Muscle layer of colon (tissue), 2 donors: ENCODE data around the gene B4GALNT4.
"Not testable (repeated sequence)": the region's sequence is repeated elsewhere in the genome, so short reads cannot be mapped to it uniquely, and the experiment has no call there.

Experiments used
- H3K27ac ChIP-seq: one replicate; pipeline ENCODE4 v1.7.0; 2013; ENCODE audit warnings: low read depth, mild to moderate bottlenecking, low read length, moderate library complexity
- H3K27me3 ChIP-seq, 2 donors: one replicate each; pipeline ENCODE4 v1.7.0; 2013; ENCODE audit warnings: low read length in 2 of 2, mild to moderate bottlenecking in 2 of 2; ENCODE audit not compliant: insufficient read depth in 2 of 2, control insufficient read depth in 1 of 2
- H3K36me3 ChIP-seq: one replicate; pipeline ENCODE4 v1.7.0; 2013; ENCODE audit warnings: mild to moderate bottlenecking, low read length; ENCODE audit not compliant: insufficient read depth
- H3K4me1 ChIP-seq: one replicate; pipeline ENCODE4 v1.7.0; 2013; ENCODE audit warnings: mild to moderate bottlenecking, low read length; ENCODE audit not compliant: insufficient read depth
- H3K4me3 ChIP-seq, 2 donors: one replicate each; pipeline ENCODE4 v1.7.0; 2013; ENCODE audit warnings: low read length in 2 of 2, low read depth in 1 of 2, mild to moderate bottlenecking in 1 of 2, moderate library complexity in 1 of 2
- H3K9ac ChIP-seq: one replicate; pipeline ENCODE4 v1.7.0; 2013; ENCODE audit warnings: low read length
- H3K9me3 ChIP-seq: one replicate; pipeline ENCODE4 v1.7.0; 2013; ENCODE audit warnings: mild to moderate bottlenecking, low read length
- donor health status: abdominal sarcoma.
- donor health status: Adenocarcinoma of cecum.

Gene B4GALNT4

GRCh38 chr11:409600-410483 is 40.5 kb downstream of the B4GALNT4 start:
- no peak overlapping the region for H3K27ac ChIP-seq
- peaks cover 12% of the 10 kb centered on the region for H3K4me1 ChIP-seq
- no peaks in the 10 kb centered on the region for H3K27me3 ChIP-seq
- H3K36me3 ChIP-seq: no peaks in the 10 kb centered on the region
- H3K4me3 ChIP-seq: no peak overlapping the region
- no peak overlapping the region for H3K9ac ChIP-seq
- H3K9me3 ChIP-seq: no peaks in the 10 kb centered on the region

DNA sequence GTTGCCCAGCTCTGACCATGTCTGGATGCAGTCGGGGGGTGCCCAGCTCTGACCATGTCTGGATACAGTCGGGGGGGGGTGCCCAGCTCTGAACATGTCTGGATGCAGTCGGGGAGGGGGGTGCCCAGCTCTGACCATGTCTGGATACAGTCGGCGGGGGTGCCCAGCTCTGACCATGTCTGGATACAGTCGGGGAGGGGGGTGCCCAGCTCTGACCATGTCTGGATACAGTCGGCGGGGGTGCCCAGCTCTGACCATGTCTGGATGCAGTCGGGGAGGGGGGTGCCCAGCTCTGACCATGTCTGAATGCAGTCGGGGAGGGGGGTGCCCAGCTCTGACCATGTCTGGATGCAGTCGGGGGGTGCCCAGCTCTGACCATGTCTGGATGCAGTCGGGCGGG is 41.4 kb downstream of the B4GALNT4 start:
- not testable (repeated sequence) for H3K27me3 ChIP-seq, H3K27ac ChIP-seq, H3K9me3 ChIP-seq, H3K36me3 ChIP-seq, H3K4me3 ChIP-seq, H3K9ac ChIP-seq, H3K4me1 ChIP-seq

GRCh38 chr11:411520-411919 is 42.2 kb downstream of the B4GALNT4 start:
- not testable (repeated sequence) for H3K36me3 ChIP-seq, H3K4me3 ChIP-seq, H3K4me1 ChIP-seq, H3K9ac ChIP-seq, H3K9me3 ChIP-seq, H3K27ac ChIP-seq
- peaks cover 0 to 15% of the 10 kb centered on the region in 2 donors for H3K27me3 ChIP-seq

DNA sequence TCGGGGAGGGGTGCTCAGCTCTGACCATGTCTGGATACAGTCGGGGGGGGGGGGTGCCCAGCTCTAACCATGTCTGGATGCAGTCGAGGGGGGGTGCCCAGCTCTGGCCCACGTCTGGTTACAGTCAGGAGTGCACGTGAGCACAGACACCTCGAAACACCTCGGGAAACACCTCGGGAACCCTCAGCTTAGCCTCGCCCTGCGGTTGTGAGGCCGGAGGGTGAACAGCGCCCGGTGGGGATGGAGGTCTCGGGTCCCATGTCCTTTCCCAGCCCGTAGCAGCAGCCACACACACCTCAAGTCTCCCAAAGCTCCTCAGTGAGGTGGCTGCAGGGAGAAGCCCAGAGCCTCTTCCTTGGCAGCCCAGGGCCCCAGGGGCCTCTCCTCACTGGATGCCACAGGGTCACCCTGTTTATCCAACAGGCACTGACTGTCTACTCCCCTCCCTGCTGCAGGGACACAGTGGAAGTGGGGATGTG is 43.4 kb downstream of the B4GALNT4 start:
- no peak overlapping the region for H3K27ac ChIP-seq
- no peaks in the 10 kb centered on the region for H3K36me3 ChIP-seq
- no peaks in the 10 kb centered on the region for H3K4me1 ChIP-seq
- peaks cover 3 to 25% of the 10 kb centered on the region in 2 donors for H3K27me3 ChIP-seq
- H3K9me3 ChIP-seq: no peaks in the 10 kb centered on the region
- H3K9ac ChIP-seq: no peak overlapping the region
- H3K4me3 ChIP-seq: no peak overlapping the region

DNA sequence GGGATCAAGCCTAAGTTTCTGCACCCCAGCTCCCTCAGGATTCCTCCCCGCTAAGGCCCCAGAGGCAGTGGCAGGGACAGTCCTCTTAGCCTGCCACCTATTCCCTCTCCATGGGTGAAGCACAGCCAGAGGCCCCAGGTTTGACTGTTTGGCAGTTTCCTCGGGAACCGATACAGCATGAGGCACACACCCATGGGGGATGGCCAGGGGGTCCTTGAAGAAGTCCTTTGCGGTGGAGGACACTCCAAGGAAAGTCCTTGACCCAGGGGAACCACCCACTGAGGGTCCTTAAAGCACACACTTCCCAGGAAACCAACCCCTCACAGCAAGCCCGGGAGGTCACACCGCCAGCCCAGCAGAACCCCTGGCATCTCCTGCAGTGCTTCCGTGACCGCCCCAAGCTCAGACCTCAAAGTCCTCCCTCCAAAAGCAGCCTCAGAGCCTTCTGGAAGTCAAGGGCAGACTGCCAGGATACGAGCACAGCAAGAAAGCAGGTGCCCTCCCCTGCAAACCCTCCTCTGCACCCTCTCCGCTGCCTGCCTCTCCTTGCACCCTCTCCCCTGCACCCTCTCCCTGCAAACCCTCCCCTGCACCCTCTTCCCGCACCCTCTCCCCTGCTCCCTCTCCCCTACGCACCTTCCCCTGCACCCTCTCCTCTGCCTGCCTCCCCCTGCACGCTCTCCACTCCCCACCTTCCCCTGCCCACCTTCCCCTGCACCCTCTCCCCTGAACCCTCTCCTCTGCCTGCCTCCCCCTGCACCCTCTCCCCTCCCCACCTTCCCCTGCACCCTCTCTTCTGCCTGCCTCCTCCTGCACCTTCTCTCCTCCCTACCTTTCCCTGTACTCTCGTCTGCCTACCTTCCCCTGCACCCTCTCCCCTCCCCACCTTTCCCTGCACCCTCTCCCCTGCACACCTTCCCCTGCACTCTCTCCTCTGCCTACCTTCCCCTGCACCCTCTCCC is 44.1 kb downstream of the B4GALNT4 start:
- no peaks in the 10 kb centered on the region for H3K36me3 ChIP-seq
- H3K4me3 ChIP-seq: no peak overlapping the region
- H3K9me3 ChIP-seq: no peaks in the 10 kb centered on the region
- no peak overlapping the region for H3K9ac ChIP-seq
- peaks cover 6 to 32% of the 10 kb centered on the region in 2 donors for H3K27me3 ChIP-seq
- H3K4me1 ChIP-seq: no peaks in the 10 kb centered on the region
- H3K27ac ChIP-seq: no peak overlapping the region

DNA sequence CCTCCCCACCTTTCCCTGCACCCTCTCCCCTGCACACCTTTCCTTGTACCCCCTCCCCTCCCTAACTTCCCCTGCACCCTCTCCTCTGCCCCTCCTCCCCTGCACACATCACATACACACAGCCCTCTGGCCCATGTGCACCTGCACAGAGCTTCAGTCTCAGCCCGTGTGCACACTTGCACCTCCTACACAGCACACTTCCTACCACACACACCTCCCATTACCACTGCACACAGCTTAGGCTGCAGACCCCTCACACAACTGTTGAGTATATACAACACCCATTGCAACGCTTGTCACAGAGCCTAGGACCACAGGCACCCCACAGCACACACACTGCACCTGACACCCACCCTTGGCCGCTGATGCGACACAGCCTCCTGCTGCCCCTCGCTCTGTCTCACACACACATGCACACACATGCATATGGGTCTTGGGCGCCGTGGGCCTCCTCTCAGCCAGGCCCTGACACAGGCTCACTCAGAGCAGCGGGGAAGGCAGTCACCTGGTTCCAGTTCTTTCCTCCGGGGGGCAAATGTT is 45.1 kb downstream of the B4GALNT4 start:
- Histone ChIP-seq H3K4me1 (no peaks in the 10 kb centered on the region), H3K27me3 (peaks cover 6 to 42% of the 10 kb centered on the region in 2 donors), H3K36me3 (no peaks in the 10 kb centered on the region), H3K9me3 (no peaks in the 10 kb centered on the region), H3K9ac (no peak overlapping the region), H3K27ac (no peak overlapping the region), H3K4me3 (no peak overlapping the region)

- Histone ChIP-seq H3K27me3 (peaks cover 6 to 54% of the 10 kb centered on the region in 2 donors), H3K4me3 (no peak overlapping the region), H3K27ac (no peak overlapping the region), H3K36me3 (no peaks in the 10 kb centered on the region), H3K4me1 (no peaks in the 10 kb centered on the region), H3K9me3 (no peaks in the 10 kb centered on the region), H3K9ac (no peak overlapping the region)
Observed at GRCh38 chr11:415640-416041, 46.3 kb downstream of the B4GALNT4 start.

GRCh38 chr11:416051-416756 is 46.9 kb downstream of the B4GALNT4 start:
- Histone ChIP-seq H3K4me3 (no peak overlapping the region), H3K9me3 (no peaks in the 10 kb centered on the region), H3K27ac (no peak overlapping the region), H3K9ac (no peak overlapping the region), H3K36me3 (no peaks in the 10 kb centered on the region), H3K4me1 (no peaks in the 10 kb centered on the region), H3K27me3 (peaks cover 6 to 54% of the 10 kb centered on the region in 2 donors)

DNA sequence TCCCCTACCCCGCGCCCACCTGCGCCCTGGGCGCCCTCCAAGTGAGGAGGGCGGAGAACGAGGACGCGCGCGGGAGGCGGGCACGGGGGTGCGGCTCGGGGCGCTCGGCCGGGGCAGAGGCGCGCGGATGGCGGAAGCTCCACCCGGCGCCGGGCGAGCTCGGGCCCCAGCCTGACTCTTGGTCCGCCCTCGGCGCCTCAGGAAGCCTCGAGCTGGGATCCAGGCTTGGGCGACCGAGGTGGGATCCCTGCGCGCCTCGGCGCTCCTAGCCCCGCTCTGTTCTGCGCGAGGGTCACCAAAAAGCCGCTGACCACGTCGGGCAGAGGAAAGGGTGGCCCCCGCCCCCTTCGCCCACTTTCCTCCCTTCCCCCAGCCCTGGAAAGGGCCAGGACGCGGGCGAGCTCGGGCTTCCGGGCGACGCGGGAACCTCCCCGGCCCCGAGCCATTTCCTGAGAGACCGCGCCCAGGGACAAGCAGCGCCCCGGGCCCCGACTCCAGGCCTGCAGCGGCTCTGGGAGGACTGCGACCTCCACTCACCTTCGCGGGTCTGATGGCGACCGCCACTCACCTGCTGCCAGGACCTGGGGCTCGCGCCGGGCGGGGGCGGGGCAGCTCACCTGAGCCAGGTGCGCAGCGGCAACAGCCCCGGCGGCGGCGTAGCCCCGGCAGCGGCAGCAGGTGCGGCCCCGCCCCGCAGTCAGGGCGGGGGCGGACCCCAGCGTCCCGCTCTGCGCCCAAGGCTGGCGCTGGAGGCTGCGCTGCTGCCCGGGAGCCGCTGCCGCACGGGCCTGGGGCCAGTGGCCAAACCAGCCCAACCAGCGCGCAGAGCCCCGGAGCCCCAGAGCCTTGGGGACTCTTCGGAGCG is 47.7 kb downstream of the B4GALNT4 start:
- Histone ChIP-seq H3K9me3 (no peaks in the 10 kb centered on the region), H3K9ac (no peak overlapping the region), H3K27me3 (peaks cover 6 to 54% of the 10 kb centered on the region in 2 donors), H3K4me1 (no peaks in the 10 kb centered on the region), H3K4me3 (no peak overlapping the region), H3K27ac (no peak overlapping the region), H3K36me3 (no peaks in the 10 kb centered on the region)

GRCh38 chr11:417652-418342 is 48.5 kb downstream of the B4GALNT4 start:
- no peaks in the 10 kb centered on the region for H3K36me3 ChIP-seq
- H3K9me3 ChIP-seq: no peaks in the 10 kb centered on the region
- no peak overlapping the region for H3K4me3 ChIP-seq
- no peak overlapping the region for H3K27ac ChIP-seq
- H3K9ac ChIP-seq: no peak overlapping the region
- H3K27me3 ChIP-seq: peaks cover 6 to 54% of the 10 kb centered on the region in 2 donors
- no peaks in the 10 kb centered on the region for H3K4me1 ChIP-seq
